PC-9 (cell line): ENCODE measurements around the gene C1QTNF1.

Experiments
- CTCF ChIP-seq: fragments of 200-600 bp; sonication (generic); conservative IDR thresholded peaks from 2 replicates; pipeline ENCODE4 v1.6.1; 2017; ENCODE audit warnings: mixed run types, antibody characterized with exemption, mild to moderate bottlenecking, moderate library complexity
- EZH2 ChIP-seq: fragments of 200-600 bp; sonication (generic); IDR thresholded peaks from 2 replicates; pipeline ENCODE4 v1.8.0; 2017; ENCODE audit warnings: antibody characterized with exemption, low read depth

- TF ChIP-seq CTCF = no peak
- no peak for TF ChIP-seq EZH2
These were observed 11.0 kb downstream of the C1QTNF1 start for GRCh38 chr17:79034931-79035485.
